Lower leg skin (tissue), 3 donors: ENCODE data around the gene PIGN.

Experiments used
- POLR2A ChIP-seq, 2 donors: fragments of 450-650 bp; IDR thresholded peaks; one replicate each; pipeline ENCODE4 v1.6.1; 2016 to 2017; ENCODE audit warnings: antibody characterized with exemption in 2 of 2, mild to moderate bottlenecking in 1 of 2, moderate library complexity in 1 of 2
- TF ChIP-seq, protein P1 (sequence below), 3 donors: fragments of 450-650 bp; IDR thresholded peaks; one replicate each; pipeline ENCODE4 v1.5.1; 2016; ENCODE audit warnings: antibody characterized with exemption in 3 of 3, mild to moderate bottlenecking in 3 of 3, moderate library complexity in 2 of 3

DNA sequence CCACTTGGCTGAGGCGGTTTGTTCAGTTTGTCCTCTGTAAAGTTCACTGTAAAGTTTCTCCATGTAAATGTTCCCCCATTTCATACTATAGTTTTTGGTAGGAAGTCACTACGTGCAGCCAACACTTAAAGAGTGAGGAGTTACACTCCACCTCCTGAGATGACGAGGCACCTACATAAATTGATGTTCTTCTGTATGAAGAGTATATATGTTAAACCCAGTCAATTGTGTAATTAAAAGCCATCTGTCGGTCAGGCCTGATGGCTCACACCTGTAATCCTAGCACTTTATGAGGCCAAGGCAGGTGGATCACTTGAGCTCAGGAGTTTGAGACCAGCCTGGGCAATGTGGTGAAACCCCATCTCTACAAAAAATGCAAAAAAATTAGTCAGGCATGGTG, 7.6 kb downstream of the PIGN start:
- TF ChIP-seq, protein P1, sequence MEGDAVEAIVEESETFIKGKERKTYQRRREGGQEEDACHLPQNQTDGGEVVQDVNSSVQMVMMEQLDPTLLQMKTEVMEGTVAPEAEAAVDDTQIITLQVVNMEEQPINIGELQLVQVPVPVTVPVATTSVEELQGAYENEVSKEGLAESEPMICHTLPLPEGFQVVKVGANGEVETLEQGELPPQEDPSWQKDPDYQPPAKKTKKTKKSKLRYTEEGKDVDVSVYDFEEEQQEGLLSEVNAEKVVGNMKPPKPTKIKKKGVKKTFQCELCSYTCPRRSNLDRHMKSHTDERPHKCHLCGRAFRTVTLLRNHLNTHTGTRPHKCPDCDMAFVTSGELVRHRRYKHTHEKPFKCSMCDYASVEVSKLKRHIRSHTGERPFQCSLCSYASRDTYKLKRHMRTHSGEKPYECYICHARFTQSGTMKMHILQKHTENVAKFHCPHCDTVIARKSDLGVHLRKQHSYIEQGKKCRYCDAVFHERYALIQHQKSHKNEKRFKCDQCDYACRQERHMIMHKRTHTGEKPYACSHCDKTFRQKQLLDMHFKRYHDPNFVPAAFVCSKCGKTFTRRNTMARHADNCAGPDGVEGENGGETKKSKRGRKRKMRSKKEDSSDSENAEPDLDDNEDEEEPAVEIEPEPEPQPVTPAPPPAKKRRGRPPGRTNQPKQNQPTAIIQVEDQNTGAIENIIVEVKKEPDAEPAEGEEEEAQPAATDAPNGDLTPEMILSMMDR (IDR thresholded peaks at IDR 0.05), result no peak
- TF ChIP-seq POLR2A (IDR thresholded peaks at IDR 0.05), result no peak
